Measurements from ENCODE around the gene AFDN.
"Not testable (repeated sequence)": the region's sequence is repeated elsewhere in the genome, so short reads cannot be mapped to it uniquely, and the experiment has no call there.

The AFDN gene

GRCh38 chr6:167984144-167984719, 157.5 kb downstream of the AFDN start:
- DNase-seq (ENCODE audit: low spot score), result no peak

- no peak for DNase-seq (ENCODE audit: low spot score)
Observed at GRCh38 chr6:167984876-167985604, 158.3 kb downstream of the AFDN start.

GRCh38 chr6:167985911-167986595, 159.3 kb downstream of the AFDN start:
- no peak for DNase-seq (ENCODE audit: low spot score)

GRCh38 chr6:167987396-167988153, 160.9 kb downstream of the AFDN start:
- DNase-seq (ENCODE audit: low spot score), result no peak

- DNase-seq (ENCODE audit: low spot score), result no peak
Observed at GRCh38 chr6:167988154-167988495, 161.4 kb downstream of the AFDN start.

- DNase-seq (ENCODE audit: low spot score), result no peak
Observed at GRCh38 chr6:167988945-167989841, 162.5 kb downstream of the AFDN start.

GRCh38 chr6:167990016-167990945, 163.6 kb downstream of the AFDN start:
- no peak for DNase-seq (ENCODE audit: low spot score)

GRCh38 chr6:167993169-167993568, 166.5 kb downstream of the AFDN start:
- no peak for DNase-seq (ENCODE audit: low spot score)

GRCh38 chr6:167993831-167994230, 167.1 kb downstream of the AFDN start:
- no peak for DNase-seq (ENCODE audit: low spot score)

GRCh38 chr6:167995302-167995701, 168.6 kb downstream of the AFDN start:
- DNase-seq (ENCODE audit: low spot score), result no peak

- no peak for DNase-seq (ENCODE audit: low spot score)
Observed at GRCh38 chr6:167995731-167996151, 169.0 kb downstream of the AFDN start.

GRCh38 chr6:167996424-167997199, 169.9 kb downstream of the AFDN start:
- no peak for DNase-seq (ENCODE audit: low spot score)

GRCh38 chr6:167997642-167998041, 170.9 kb downstream of the AFDN start, which contains the start of gene KIF25:
KIF25 (plus strand) TSS chr6:167997671; CDS start chr6:168029586, 31,915 bp downstream.
- DNase-seq (ENCODE audit: low spot score), result no peak

GRCh38 chr6:167998215-167998614, 171.5 kb downstream of the AFDN start:
- DNase-seq (ENCODE audit: low spot score), result no peak

- DNase-seq (ENCODE audit: low spot score), result no peak
Observed at GRCh38 chr6:168000198-168001028, 173.7 kb downstream of the AFDN start.

GRCh38 chr6:168001029-168001332, 174.3 kb downstream of the AFDN start:
- DNase-seq (ENCODE audit: low spot score), result no peak

GRCh38 chr6:168001514-168001913, 174.8 kb downstream of the AFDN start:
- not testable (repeated sequence) for DNase-seq (ENCODE audit: low spot score)

GRCh38 chr6:168002804-168003203, 176.1 kb downstream of the AFDN start:
- no peak for DNase-seq (ENCODE audit: low spot score)

- no peak for DNase-seq (ENCODE audit: low spot score)
Observed at GRCh38 chr6:168004023-168004422, 177.3 kb downstream of the AFDN start.

Data from CD4-positive, alpha-beta T cell treated with Interleukin-2 at 100 ng/mL for 4 hours (primary cell).